GM12878 (cell line): ENCODE data around the gene RNASEH2A. TPM values are rescaled to one million over a fixed set of nuclear protein-coding genes. Genes with fewer than 3 reads are reported as not detected.
A peak's percentile ranks its signal among the peaks of the same experiment; 100 is the strongest.

Experiments used
- ATAC-seq: fragments of 200-7000 bp; cut with Tn5 transposase; 3 replicates; pipeline ENCODE4 v1.9.1; 2020; ENCODE audit warnings: mild to moderate bottlenecking, moderate library complexity
- BruUV-seq: library from RNA; stranded (reverse); fragments of 400-500 nt; replicated peaks from 2 replicates; lab custom pipeline; 2021; lab: Mats Ljungman, UMichigan
- CTCF ChIA-PET: fragments of 300-600 bp; sonication (Branson Sonifier 250); formaldehyde crosslinking; extraction: SDS; loops from one replicate; lab custom pipeline; 2021; ENCODE audit warnings: inconsistent platforms; lab: Yijun Ruan, JAX
- POLR2A ChIA-PET: fragments of 350-600 bp; formaldehyde crosslinking; extraction: SDS; loops from one replicate; lab custom pipeline; 2021; ENCODE audit warnings: inconsistent platforms; lab: Charles Lee
- RAD21 ChIA-PET: fragments of 300-600 bp; sonication (Branson Sonifier 250); formaldehyde crosslinking; loops from one replicate; lab custom pipeline; 2023; ENCODE audit warnings: antibody characterized with exemption; ENCODE audit not compliant: unreplicated experiment; lab: Charles Lee
- SMC1A ChIA-PET: fragments of 300-600 bp; sonication (Branson Sonifier 250); formaldehyde crosslinking; loops from one replicate; lab custom pipeline; 2023; ENCODE audit not compliant: unreplicated experiment, uncharacterized antibody; lab: Charles Lee
- DNase-seq: peaks from one replicate; pipeline ENCODE4 v3.0.0-alpha.2; 2011; ENCODE audit warnings: low read depth, low spot score
- FAIRE-seq: peaks from 3 replicates; lab custom pipeline; 2011; peaks lifted over from hg19 to GRCh38; lab: Jason Lieb, UNC
- H2AFZ ChIP-seq: 2 replicates; pipeline ENCODE4 v1.6.0; 2011; ENCODE audit warnings: low read depth, low read length, control low read depth; ENCODE audit not compliant: control insufficient read depth
- H3K27ac ChIP-seq: 2 replicates; pipeline ENCODE4 v1.5.1; 2011; ENCODE audit warnings: control low read depth; ENCODE audit not compliant: control insufficient read depth, insufficient read depth
- H3K27me3 ChIP-seq, 2 experiments: replicated peaks in 1 of 2; 2 replicates each; pipeline versions ENCODE4 v1.6.0 to v1.6.1; 2011; ENCODE audit warnings: low read length in 1 of 2; ENCODE audit not compliant: control insufficient read depth in 2 of 2, insufficient read depth in 2 of 2
- H3K36me3 ChIP-seq, 2 experiments: 2 replicates each; pipeline ENCODE4 v1.5.1; 2011; ENCODE audit warnings: low read length in 1 of 2; ENCODE audit not compliant: control insufficient read depth in 2 of 2, insufficient read depth in 2 of 2
- H3K4me1 ChIP-seq: 2 replicates; pipeline ENCODE4 v1.6.1; 2011; ENCODE audit warnings: mild to moderate bottlenecking, low read length, moderate library complexity, mixed read lengths; ENCODE audit not compliant: control insufficient read depth, insufficient read depth
- H3K4me2 ChIP-seq: 2 replicates; pipeline ENCODE4 v1.6.0; 2011; ENCODE audit warnings: control low read depth; ENCODE audit not compliant: control insufficient read depth, insufficient read depth
- H3K4me3 ChIP-seq: fragments of 200-600 bp; sonication (generic); 2 replicates; pipeline ENCODE4 v1.5.1; 2016
- H3K79me2 ChIP-seq: 2 replicates; pipeline ENCODE4 v1.6.0; 2011; ENCODE audit warnings: low read length; ENCODE audit not compliant: control insufficient read depth, insufficient read depth
- H3K9ac ChIP-seq: 2 replicates; pipeline ENCODE4 v1.8.0; 2011; ENCODE audit warnings: low read length, control low read depth, mixed read lengths; ENCODE audit not compliant: control insufficient read depth, insufficient read depth
- H3K9me3 ChIP-seq: replicated peaks from 3 replicates; pipeline ENCODE4 v1.5.1; 2011; ENCODE audit warnings: mild to moderate bottlenecking, low read length; ENCODE audit not compliant: control insufficient read depth, insufficient read depth
- H4K20me1 ChIP-seq: 2 replicates; pipeline ENCODE4 v1.6.0; 2011; ENCODE audit not compliant: control insufficient read depth, insufficient read depth
- CHD2 ChIP-seq: IDR thresholded peaks from 2 replicates; pipeline ENCODE4 v1.6.1; 2011; ENCODE audit warnings: low read depth, low read length, improper control_type of control experiment, borderline replicate concordance
- DPF2 ChIP-seq: fragments of 450-650 bp; IDR thresholded peaks from 2 replicates; pipeline ENCODE4 v1.6.1; 2017; ENCODE audit warnings: mild to moderate bottlenecking
- ESRRA ChIP-seq: IDR thresholded peaks from 2 replicates; pipeline ENCODE4 v1.6.1; 2012; ENCODE audit warnings: mild to moderate bottlenecking, low read length, improper control_type of control experiment
- IKZF1 ChIP-seq: fragments of 450-650 bp; conservative IDR thresholded peaks from 2 replicates; pipeline ENCODE4 v1.6.1; 2017; ENCODE audit warnings: antibody characterized with exemption, mild to moderate bottlenecking
- IKZF2 ChIP-seq, 2 experiments: fragments of 450-650 bp; IDR thresholded peaks; 2 replicates each; pipeline ENCODE4 v1.6.1; 2017; ENCODE audit warnings: mild to moderate bottlenecking in 2 of 2, moderate library complexity in 2 of 2
- NR2C1 ChIP-seq: fragments of 450-650 bp; IDR thresholded peaks from 2 replicates; pipeline ENCODE4 v1.6.1; 2017; ENCODE audit warnings: antibody characterized with exemption, mild to moderate bottlenecking, moderate library complexity
- PAX8 ChIP-seq: fragments of 450-650 bp; IDR thresholded peaks from 2 replicates; pipeline ENCODE4 v1.6.1; 2017; ENCODE audit warnings: mild to moderate bottlenecking, moderate library complexity
- RB1 ChIP-seq: fragments of 450-650 bp; formaldehyde crosslinking; IDR thresholded peaks from 2 replicates; pipeline ENCODE4 v1.6.1; 2017; ENCODE audit warnings: mild to moderate bottlenecking, borderline replicate concordance
- RBBP5 ChIP-seq: fragments of 200-600 bp; sonication (generic); conservative IDR thresholded peaks from 2 replicates; pipeline ENCODE4 v1.6.1; 2016
- RELB ChIP-seq: fragments of 450-650 bp; IDR thresholded peaks from 2 replicates; pipeline ENCODE4 v1.6.1; 2017; ENCODE audit warnings: low read depth, mild to moderate bottlenecking, moderate library complexity
- SMARCA5 ChIP-seq: fragments of 450-650 bp; IDR thresholded peaks from 2 replicates; pipeline ENCODE4 v1.6.1; 2017; ENCODE audit warnings: mild to moderate bottlenecking
- TCF3 ChIP-seq: IDR thresholded peaks from 2 replicates; pipeline ENCODE4 v1.6.1; 2012; ENCODE audit warnings: low read depth, mild to moderate bottlenecking, low read length, borderline replicate concordance; ENCODE audit not compliant: insufficient read depth
- ZBTB4 ChIP-seq: fragments of 450-650 bp; formaldehyde crosslinking; IDR thresholded peaks from 2 replicates; pipeline ENCODE4 v1.4.0; 2022; ENCODE audit warnings: mild to moderate bottlenecking, moderate library complexity
- ZNF207 ChIP-seq: fragments of 450-650 bp; IDR thresholded peaks from 2 replicates; pipeline ENCODE4 v1.6.1; 2014; ENCODE audit warnings: antibody characterized with exemption, mild to moderate bottlenecking, borderline replicate concordance
- ZNF217 ChIP-seq: fragments of 450-650 bp; IDR thresholded peaks from 2 replicates; pipeline ENCODE4 v1.6.1; 2017; ENCODE audit warnings: antibody characterized with exemption, mild to moderate bottlenecking
- WGBS: methylation state at CpG from one replicate; pipeline ENCODE4 v1.1.6; 2016; ENCODE audit warnings: low lambda C conversion rate; ENCODE audit not compliant: insufficient replicate concordance, insufficient coverage; ENCODE audit errors: missing lambda C conversion rate; 5-methylcytosine and 5-hydroxymethylcytosine counted together
- in situ Hi-C: fragments of 300-500 bp; cut with MboI; formaldehyde crosslinking; loops from 9 replicates; pipeline ENCODE4 v1.14.3; 2018; ENCODE audit warnings: mixed read lengths
- intact Hi-C: fragments of 100-400 bp; cut with micrococcal nuclease; formaldehyde crosslinking; loops from one replicate; pipeline ENCODE4 v1.14.2; 2022; ENCODE audit not compliant: unreplicated experiment
- polyA plus RNA-seq, 11 experiments: library from polyadenylated mRNA; depleted of rRNA in 4 of 11; unstranded in 6 of 11; stranded (reverse) in 5 of 11; fragments of >200 nt; fragmentation: Nextera tagmentation in 4 of 11; fragmentation: Illumina TruSeq in 1 of 11; extraction: Ambion mirVana in 4 of 11; extraction: Trizol in 1 of 11; gene quantifications; 1 replicate in 1 of 11; 2 replicates in 10 of 11; pipeline versions ENCODE4 v1.2.1 to v1.2.3, GENCODE V29; 2011 to 2016; ENCODE audit warnings: inconsistent platforms in 2 of 11, missing spikeins in 2 of 11, low read depth in 1 of 11
- total RNA-seq, 4 experiments: library from RNA; depleted of rRNA in 3 of 4; stranded (reverse); fragments of >200 nt in 3 of 4; fragmentation: Illumina TruSeq in 1 of 4; extraction: Trizol in 1 of 4; gene quantifications; 2 replicates each; pipeline versions ENCODE4 v1.2.1 to v1.2.3, GENCODE V29; 2013 to 2021
- TF ChIP-seq, protein P1 (sequence below): IDR thresholded peaks from 2 replicates; pipeline ENCODE4 v1.6.1; 2011; ENCODE audit warnings: borderline replicate concordance, low read depth, mild to moderate bottlenecking, moderate library complexity, low read length; ENCODE audit not compliant: insufficient read depth, poor library complexity, severe bottlenecking

The RNASEH2A gene
- total and polyA plus RNA-seq, 10 of the 15 experiments (the other 5 are each of a cell fraction or from before 2014, with no cell fraction given): 17.4 to 103 (median 40.4) TPM

DNA sequence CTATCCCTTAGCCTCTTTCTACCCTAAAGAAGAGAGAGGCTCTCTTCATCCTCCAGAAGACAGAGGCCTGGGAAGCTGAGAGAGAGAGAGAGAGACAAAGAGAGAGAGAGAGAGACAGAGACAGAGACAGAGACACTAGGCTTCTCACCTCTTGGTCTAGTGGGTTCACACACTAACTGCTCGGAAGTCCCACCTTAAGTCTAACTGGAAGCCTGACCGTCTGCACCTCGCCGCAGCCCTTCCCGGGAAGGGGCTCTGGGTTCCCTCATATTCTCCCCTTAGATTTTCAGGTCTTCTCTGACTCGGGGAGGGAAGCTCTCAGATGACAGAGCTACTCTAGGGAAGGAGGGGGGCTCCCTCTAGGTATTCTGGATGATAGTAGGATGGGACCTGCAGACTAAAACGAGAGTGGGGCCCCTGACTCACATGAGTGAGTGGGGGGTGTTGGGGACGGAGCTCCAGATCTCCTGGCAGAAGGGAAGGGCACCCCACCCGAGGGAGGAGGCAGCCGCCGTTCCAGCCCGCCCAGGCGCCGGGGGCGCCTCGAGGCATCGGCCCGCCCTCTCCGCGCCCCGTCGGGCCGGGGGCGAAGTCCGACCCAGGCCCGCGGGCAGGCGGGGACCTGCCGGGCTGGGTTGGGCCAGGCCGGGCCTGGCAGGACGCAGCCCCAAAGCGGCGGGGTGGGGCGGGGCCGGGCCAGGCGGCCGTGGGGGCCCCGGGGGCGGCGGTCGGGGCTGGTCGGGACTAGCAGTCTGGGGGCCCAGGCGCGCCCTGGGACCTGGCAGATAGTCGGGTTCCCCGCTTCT, 17.1 kb upstream of the RNASEH2A start:
- no peak overlapping the region; the same call in none of the 2 replicates for H2AFZ ChIP-seq
- intact Hi-C loops: loop anchor here (5.0 to 10.0 kb wide), 2 partner anchors 148 to 1694 kb away; partner anchors contain the start of gene CALR
- peak overlapping the region; percentile 99 for H3K27ac ChIP-seq
- WGBS: under 1% methylated on average over 45 of the region's 46 CpGs
- no peak for DNase-seq
- BruUV-seq: no TSS peak
- H3K9me3 ChIP-seq: no peaks in the 10 kb centered on the region; the same call in 2 of the 3 replicates
- peaks cover 42% of the 10 kb centered on the region for H3K79me2 ChIP-seq
- peak overlapping the region; percentile 97 for H3K4me2 ChIP-seq
- no peak for FAIRE-seq
- H3K27me3 ChIP-seq: no peaks in the 10 kb centered on the region
- no peaks in the 10 kb centered on the region for H3K36me3 ChIP-seq
- H4K20me1 ChIP-seq: no peaks in the 10 kb centered on the region
- H3K4me1 ChIP-seq: peaks cover 55% of the 10 kb centered on the region
- H3K4me3 ChIP-seq: peak overlapping the region; percentile 90
- ChIA-PET POLR2A (interaction anchor here (0.6 to 3.4 kb wide), 4 partner anchors 8 to 366 kb away, joined by 3 to 66 read pairs (median 4); no protein-coding TSS in a partner anchor), SMC1A (interaction anchor here (1.4 to 4.1 kb wide), 3 partner anchors 12 to 29 kb away, joined by 3 to 28 read pairs (median 4); no protein-coding TSS in a partner anchor), CTCF (interaction anchor here (1.4 to 4.2 kb wide), 3 partner anchors 7 to 24 kb away, joined by 8 to 44 read pairs (median 22); no protein-coding TSS in a partner anchor), RAD21 (interaction anchor here (0.6 to 4.5 kb wide), 4 partner anchors 11 to 101 kb away, joined by 3 to 49 read pairs (median 4); no protein-coding TSS in a partner anchor)
- no peak for ATAC-seq
- peak overlapping the region; percentile 97 for H3K9ac ChIP-seq
- in situ Hi-C loops: no loop called here
- TF ChIP-seq RB1 (no peak), ZBTB4 (CRISPR knock-in tag) (0 out of 2 replicates have a peak, but pooled peaks have one; percentile 9), PAX8 (no peak), SMARCA5 (peak; percentile 88), ZNF217 (peak; percentile 71; the same call in 1 of the 2 replicates), IKZF1 (peak; percentile 49), RELB (peak; percentile 4; the same call in 1 of the 2 replicates), TCF3 (0 out of 2 replicates have a peak, but pooled peaks have one; percentile 8), IKZF2 (IDR thresholded peaks at IDR 0.05) (peak in 1 of 2 experiments; percentile 9; a peak in 1 of 4 replicates), DPF2 (peak; percentile 15), ZNF207 (0 out of 2 replicates have a peak, but pooled peaks have one; percentile 58), CHD2 (no peak), RBBP5 (no peak), NR2C1 (0 out of 2 replicates have a peak, but pooled peaks have one; percentile 12), ESRRA (0 out of 2 replicates have a peak, but pooled peaks have one; percentile 30)
- TF ChIP-seq, protein P1, sequence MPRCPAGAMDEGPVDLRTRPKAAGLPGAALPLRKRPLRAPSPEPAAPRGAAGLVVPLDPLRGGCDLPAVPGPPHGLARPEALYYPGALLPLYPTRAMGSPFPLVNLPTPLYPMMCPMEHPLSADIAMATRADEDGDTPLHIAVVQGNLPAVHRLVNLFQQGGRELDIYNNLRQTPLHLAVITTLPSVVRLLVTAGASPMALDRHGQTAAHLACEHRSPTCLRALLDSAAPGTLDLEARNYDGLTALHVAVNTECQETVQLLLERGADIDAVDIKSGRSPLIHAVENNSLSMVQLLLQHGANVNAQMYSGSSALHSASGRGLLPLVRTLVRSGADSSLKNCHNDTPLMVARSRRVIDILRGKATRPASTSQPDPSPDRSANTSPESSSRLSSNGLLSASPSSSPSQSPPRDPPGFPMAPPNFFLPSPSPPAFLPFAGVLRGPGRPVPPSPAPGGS: peak; percentile 31
